Endothelial cell (in vitro differentiated cells): ENCODE results near the gene RPL36. TPM values are rescaled to one million over a fixed set of nuclear protein-coding genes. Genes with fewer than 3 reads are reported as not detected.
A peak's percentile ranks its signal among the peaks of the same experiment; 100 is the strongest.

Source experiments
- DNase-seq: peaks from one replicate; pipeline ENCODE4 v3.0.0; 2021; ENCODE audit warnings: low spot score
- H3K27ac Mint-ChIP-seq: one replicate; pipeline ENCODE4 v1.8.0; 2021; ENCODE audit warnings: mixed read lengths, inconsistent platforms; ENCODE audit not compliant: unreplicated experiment
- H3K27me3 Mint-ChIP-seq: one replicate; pipeline ENCODE4 v1.8.0; 2021; ENCODE audit warnings: mild to moderate bottlenecking, moderate library complexity, mixed read lengths, inconsistent platforms; ENCODE audit not compliant: unreplicated experiment
- H3K36me3 Mint-ChIP-seq: one replicate; pipeline ENCODE4 v1.8.0; 2021; ENCODE audit warnings: mild to moderate bottlenecking, low read depth, mixed read lengths, inconsistent platforms; ENCODE audit not compliant: unreplicated experiment
- H3K4me1 Mint-ChIP-seq: one replicate; pipeline ENCODE4 v1.8.0; 2021; ENCODE audit warnings: mild to moderate bottlenecking, mixed read lengths, inconsistent platforms; ENCODE audit not compliant: unreplicated experiment
- H3K4me3 Mint-ChIP-seq: one replicate; pipeline ENCODE4 v1.8.0; 2021; ENCODE audit warnings: mild to moderate bottlenecking, mixed read lengths, inconsistent platforms; ENCODE audit not compliant: unreplicated experiment
- H3K9me3 Mint-ChIP-seq: one replicate; pipeline ENCODE4 v1.8.0; 2021; ENCODE audit warnings: mixed read lengths, inconsistent platforms; ENCODE audit not compliant: unreplicated experiment
- CTCF ChIP-seq: fragments of 200-600 bp; sonication (generic); IDR thresholded peaks from one replicate; pipeline ENCODE4 v1.5.0; 2021; ENCODE audit warnings: antibody characterized with exemption; ENCODE audit not compliant: unreplicated experiment
- total RNA-seq: library from RNA; stranded (reverse); fragmentation: NEBNext Ultra II Directional; extraction: Animal tissue kit (Norgen Biotek cat#: 25700); gene quantifications from one replicate; pipeline ENCODE4 v1.2.1, GENCODE V29; 2021; ENCODE audit not compliant: unreplicated experiment

RPL36 gene
- total RNA-seq, 1 donor from 2014 or later: 910 TPM

GRCh38 chr19:5713228-5713627 lies 23.1 kb downstream of the RPL36 start:
- DNase-seq: no peak

GRCh38 chr19:5714816-5715215 lies 24.7 kb downstream of the RPL36 start:
- no peaks in the 10 kb centered on the region for H3K9me3 Mint-ChIP-seq
- peaks cover 13% of the 10 kb centered on the region for H3K36me3 Mint-ChIP-seq
- TF ChIP-seq CTCF: no peak
- H3K27me3 Mint-ChIP-seq: peaks cover 8% of the 10 kb centered on the region
- no peak overlapping the region for H3K4me3 Mint-ChIP-seq
- H3K27ac Mint-ChIP-seq: no peak overlapping the region
- H3K4me1 Mint-ChIP-seq: peaks cover 13% of the 10 kb centered on the region
- no peak for DNase-seq

More at GRCh38 chr19:5713228-5713627, 23.1 kb downstream of the RPL36 start:
- H3K27me3 Mint-ChIP-seq: no peaks in the 10 kb centered on the region
- H3K4me1 Mint-ChIP-seq: peaks cover 3% of the 10 kb centered on the region
- no peak overlapping the region for H3K27ac Mint-ChIP-seq
- no peak for TF ChIP-seq CTCF
- no peak overlapping the region for H3K4me3 Mint-ChIP-seq
- H3K9me3 Mint-ChIP-seq: no peaks in the 10 kb centered on the region
- H3K36me3 Mint-ChIP-seq: peaks cover 8% of the 10 kb centered on the region

- no peak for TF ChIP-seq CTCF
- Mint-ChIP-seq H3K27ac (peak overlapping the region; percentile 57), H3K36me3 (peaks cover 10% of the 10 kb centered on the region)
Measured at GRCh38 chr19:5717215-5717935, 27.3 kb downstream of the RPL36 start.

GRCh38 chr19:5718037-5718578 lies 28.0 kb downstream of the RPL36 start:
- H3K27me3 Mint-ChIP-seq: peaks cover 15% of the 10 kb centered on the region
- DNase-seq: no peak
- H3K9me3 Mint-ChIP-seq: no peaks in the 10 kb centered on the region
- TF ChIP-seq CTCF: no peak
- H3K4me1 Mint-ChIP-seq: peaks cover 13% of the 10 kb centered on the region
- peak overlapping the region; percentile 57 for H3K27ac Mint-ChIP-seq
- peak overlapping the region; percentile 79 for H3K4me3 Mint-ChIP-seq
- H3K36me3 Mint-ChIP-seq: peaks cover 9% of the 10 kb centered on the region

More at GRCh38 chr19:5717215-5717935, 27.3 kb downstream of the RPL36 start:
- H3K4me3 Mint-ChIP-seq: peak overlapping the region; percentile 79
- H3K27me3 Mint-ChIP-seq: peaks cover 15% of the 10 kb centered on the region
- no peak for DNase-seq
- H3K4me1 Mint-ChIP-seq: peaks cover 13% of the 10 kb centered on the region
- no peaks in the 10 kb centered on the region for H3K9me3 Mint-ChIP-seq
